ENCODE measurements around the gene PRR5L.
"Not testable (repeated sequence)": the region's sequence is repeated elsewhere in the genome, so short reads cannot be mapped to it uniquely, and the experiment has no call there.

The PRR5L gene

DNA sequence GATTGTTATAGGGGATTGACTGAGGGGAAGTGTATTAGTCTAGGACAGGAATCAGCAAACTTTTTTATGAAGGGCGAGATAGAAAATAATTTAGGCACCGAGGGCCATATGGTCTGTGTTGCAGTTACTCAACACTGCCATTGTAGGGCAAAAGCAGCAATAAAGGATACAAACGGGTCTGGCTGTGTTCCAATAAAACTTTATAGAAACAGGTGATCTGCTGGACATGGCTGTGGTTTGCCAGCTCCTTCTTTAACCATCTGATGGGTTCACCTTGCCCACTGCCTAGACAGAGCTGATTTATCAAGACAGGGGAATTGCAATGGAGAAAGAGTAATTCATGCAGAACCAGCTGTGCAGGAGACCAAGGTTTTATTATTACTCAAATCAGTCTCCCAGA lies 20.0 kb downstream of the PRR5L start:
- H3K4me3 ChIP-seq, result no peak overlapping the region
- H3K27ac ChIP-seq, result no peak overlapping the region

DNA sequence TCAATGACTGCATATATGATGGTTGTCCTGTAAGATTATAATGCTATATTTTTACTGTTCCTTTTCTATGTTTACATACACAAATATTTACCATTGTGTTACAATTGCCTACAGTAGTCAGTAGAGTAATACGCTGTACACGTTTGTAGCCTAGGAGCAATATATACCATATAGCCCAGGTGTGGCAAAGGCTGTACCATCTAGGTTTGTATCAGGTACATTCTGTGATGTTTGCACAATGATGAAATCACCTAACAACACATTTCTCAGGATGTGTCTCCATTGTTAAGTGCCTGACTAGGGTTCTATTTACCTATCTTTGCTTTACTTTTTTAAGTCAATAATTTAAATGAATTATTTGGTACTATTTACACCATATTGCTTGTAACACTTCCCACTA lies 21.9 kb downstream of the PRR5L start:
- Histone ChIP-seq H3K4me3 (no peak overlapping the region), H3K27ac (no peak overlapping the region)

DNA sequence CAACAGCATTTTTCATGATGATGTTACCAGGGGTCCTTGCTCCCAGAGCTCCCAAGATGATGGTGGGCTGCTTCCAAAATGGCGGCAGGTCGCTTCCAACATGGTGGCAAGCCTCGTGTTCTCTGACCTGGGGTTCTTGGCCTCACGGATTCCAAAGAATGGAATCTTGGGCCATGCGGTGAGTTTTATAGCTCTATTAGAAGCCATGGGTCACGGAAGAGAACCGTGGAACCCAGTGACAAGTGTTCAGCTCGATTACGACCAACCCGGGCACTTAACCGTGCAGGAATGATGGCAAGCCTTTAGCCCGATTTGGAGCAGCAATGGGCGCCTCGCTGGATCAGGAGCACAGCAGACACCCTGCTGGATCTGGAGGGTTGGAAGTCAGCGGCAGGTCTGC lies 28.9 kb downstream of the PRR5L start:
- not testable (repeated sequence) for H3K27ac ChIP-seq, H3K4me3 ChIP-seq

DNA sequence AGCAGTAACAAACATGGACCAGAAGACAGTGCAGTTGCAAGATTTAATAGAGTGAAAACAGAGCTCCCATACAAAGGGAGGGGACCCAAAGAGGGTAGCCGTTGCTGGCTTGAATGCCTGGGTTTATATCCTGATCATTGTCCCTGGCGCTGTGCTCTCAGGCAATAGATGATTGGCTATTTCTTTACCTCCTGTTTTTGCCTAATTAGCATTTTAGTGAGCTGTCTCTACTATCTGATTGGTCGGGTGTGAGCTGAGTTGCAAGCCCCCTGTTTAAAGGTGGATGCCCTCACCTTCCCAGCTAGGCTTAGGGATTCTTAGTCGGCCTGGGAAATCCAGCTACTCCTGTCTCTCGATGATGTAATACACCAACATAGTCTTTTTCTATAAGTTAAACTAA lies 29.3 kb downstream of the PRR5L start:
- H3K27ac ChIP-seq, H3K4me3 ChIP-seq: not testable (repeated sequence)

GRCh38 chr11:36326524-36327419 lies 30.7 kb downstream of the PRR5L start:
- Histone ChIP-seq H3K4me3 (no peak overlapping the region), H3K27ac (no peak overlapping the region)

DNA sequence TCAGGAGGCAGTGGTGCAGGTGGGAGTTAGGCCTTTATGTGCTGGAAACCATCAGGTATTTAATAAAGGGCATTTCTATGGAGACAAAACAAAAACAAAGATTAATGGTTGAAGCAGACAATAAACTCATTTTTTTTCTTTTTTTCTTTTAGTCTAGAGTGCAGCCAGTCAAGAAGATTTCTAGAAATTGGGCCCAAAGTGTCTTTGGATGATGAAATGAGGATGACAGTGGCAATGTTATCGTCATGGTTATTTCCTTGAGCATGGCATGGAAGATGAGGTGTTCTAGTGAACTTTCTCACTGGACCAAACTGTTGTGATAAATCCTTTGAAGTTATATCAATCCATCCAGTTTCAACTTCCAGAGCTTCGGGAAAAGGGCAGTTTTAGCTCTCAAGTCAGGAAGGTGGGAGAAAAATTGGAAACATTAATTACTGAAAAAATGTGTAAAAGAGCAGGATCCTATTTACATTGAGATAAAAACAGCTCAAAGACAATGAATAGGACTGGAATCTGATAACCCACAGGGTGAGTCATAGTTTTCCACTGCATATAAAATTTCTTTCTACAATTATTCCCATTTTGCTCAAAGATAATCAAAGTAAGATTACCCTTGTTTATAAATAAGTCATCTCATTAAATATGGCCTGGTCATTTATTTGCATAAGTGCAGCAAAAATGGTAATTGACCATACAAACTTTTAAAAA lies 33.0 kb downstream of the PRR5L start:
- H3K4me3 ChIP-seq, result no peak overlapping the region
- no peak overlapping the region for H3K27ac ChIP-seq

DNA sequence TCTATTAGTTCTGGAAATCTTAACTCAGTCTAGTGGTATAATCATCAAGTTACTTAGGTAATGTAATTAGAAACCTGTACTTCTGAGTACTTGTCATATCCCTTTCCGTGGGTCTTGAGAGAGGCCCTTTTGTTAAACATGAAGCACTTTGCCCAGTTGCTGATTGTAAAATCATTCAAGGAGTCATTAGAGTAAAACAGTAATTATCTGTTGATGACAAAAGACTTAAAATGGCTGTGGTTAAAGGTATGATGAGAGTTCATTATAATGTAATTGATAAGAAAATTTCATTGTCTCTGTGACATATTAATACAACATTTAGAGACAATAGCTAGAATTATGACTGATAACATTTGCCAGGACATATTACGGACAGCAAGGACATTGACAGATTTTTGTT lies 34.3 kb downstream of the PRR5L start:
- Histone ChIP-seq H3K4me3 (no peak overlapping the region), H3K27ac (no peak overlapping the region)

DNA sequence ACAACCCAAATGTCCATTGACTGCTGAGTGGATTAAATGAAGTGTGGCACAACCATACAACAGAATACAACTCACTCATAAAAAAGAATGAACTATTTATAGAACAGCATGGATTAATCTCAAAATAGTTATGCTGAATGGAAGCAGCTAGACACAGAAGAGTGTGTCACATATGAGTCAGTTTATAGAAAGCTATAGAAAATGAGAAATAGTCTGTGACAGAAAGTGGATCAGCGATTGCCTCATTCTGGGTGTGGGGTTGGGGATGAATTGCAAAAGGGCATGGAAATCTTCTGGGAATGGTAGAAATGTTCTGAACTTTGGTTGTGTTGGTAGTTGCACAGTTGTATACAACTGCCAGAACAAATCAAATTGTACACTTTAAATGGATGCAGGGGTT lies 37.4 kb downstream of the PRR5L start:
- no peak overlapping the region for H3K27ac ChIP-seq
- no peak overlapping the region for H3K4me3 ChIP-seq

DNA sequence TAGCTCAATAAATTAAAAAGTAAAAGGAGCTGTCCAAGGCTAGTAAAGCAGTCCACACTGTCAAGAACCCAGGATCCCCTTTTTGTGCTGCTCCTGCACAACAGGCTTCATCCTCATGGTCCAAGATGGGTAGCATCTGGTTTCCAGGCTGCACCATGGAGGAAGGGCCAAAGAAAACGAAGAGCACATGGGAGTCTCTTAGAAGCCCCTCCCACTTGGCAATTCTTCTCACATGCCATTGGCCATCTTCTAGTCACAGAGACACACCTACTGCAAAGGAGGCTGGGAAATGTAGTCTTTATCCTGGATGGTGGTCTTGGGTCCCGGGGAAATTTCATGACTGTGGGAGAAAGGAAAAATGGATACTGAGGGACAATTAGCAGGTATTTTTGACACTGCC lies 37.8 kb downstream of the PRR5L start:
- no peak overlapping the region for H3K4me3 ChIP-seq

GRCh38 chr11:36339888-36340287 lies 43.8 kb downstream of the PRR5L start:
- no peak overlapping the region for H3K27ac ChIP-seq
- H3K4me3 ChIP-seq, result no peak overlapping the region

More for the DNA sequence above, 37.8 kb downstream of the PRR5L start:
- H3K27ac ChIP-seq, result no peak overlapping the region

- Histone ChIP-seq H3K4me3 (no peak overlapping the region), H3K27ac (no peak overlapping the region)
These were observed 44.8 kb downstream of the PRR5L start for GRCh38 chr11:36340897-36341296.

DNA sequence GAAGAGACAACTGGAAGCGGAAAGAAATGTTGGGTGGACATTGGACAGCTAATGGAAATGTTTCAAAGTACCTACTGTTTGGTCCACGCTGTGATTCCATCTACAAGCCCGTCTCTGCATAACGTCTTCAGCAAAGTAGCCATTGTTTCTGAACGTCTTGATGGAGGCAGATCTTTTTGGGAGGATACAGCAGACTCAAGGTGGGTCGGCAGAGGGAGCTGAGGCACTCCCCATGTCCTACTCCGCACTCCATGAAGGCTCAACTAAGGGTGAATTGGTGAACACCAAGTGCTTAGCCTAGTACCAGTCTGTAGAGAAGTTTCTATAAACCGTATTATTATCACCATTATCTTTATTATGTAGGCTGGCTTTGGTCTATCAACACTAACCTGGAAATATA lies 45.8 kb downstream of the PRR5L start:
- Histone ChIP-seq H3K27ac (no peak overlapping the region), H3K4me3 (no peak overlapping the region)

- H3K27ac ChIP-seq, result no peak overlapping the region
- no peak overlapping the region for H3K4me3 ChIP-seq
These were observed 46.2 kb downstream of the PRR5L start for GRCh38 chr11:36342327-36342726.

DNA sequence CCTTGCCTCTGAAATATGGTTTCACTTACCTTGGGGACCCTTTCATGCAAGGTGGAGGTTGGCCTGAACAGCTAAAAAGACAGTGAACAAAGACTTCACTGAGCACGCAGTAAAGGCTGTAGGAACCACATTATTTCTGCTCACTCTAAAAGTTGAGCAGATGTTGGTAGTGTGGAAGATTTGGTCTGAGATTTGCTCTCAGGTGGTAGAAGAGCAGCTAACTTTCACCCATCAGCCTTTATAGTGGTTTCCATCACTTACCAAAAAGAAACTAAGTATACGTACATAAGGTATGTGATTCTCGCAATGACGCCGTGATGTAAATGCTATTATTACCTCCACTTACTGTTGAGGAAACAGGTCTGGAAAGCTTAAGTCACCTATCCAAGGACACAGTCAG lies 47.3 kb downstream of the PRR5L start:
- no peak overlapping the region for H3K27ac ChIP-seq
- no peak overlapping the region for H3K4me3 ChIP-seq

GRCh38 chr11:36345084-36345511 lies 49.0 kb downstream of the PRR5L start:
- Histone ChIP-seq H3K27ac (no peak overlapping the region), H3K4me3 (no peak overlapping the region)

- Histone ChIP-seq H3K4me3 (no peak overlapping the region), H3K27ac (no peak overlapping the region)
These were observed 49.5 kb downstream of the PRR5L start for GRCh38 chr11:36345535-36346141.

DNA sequence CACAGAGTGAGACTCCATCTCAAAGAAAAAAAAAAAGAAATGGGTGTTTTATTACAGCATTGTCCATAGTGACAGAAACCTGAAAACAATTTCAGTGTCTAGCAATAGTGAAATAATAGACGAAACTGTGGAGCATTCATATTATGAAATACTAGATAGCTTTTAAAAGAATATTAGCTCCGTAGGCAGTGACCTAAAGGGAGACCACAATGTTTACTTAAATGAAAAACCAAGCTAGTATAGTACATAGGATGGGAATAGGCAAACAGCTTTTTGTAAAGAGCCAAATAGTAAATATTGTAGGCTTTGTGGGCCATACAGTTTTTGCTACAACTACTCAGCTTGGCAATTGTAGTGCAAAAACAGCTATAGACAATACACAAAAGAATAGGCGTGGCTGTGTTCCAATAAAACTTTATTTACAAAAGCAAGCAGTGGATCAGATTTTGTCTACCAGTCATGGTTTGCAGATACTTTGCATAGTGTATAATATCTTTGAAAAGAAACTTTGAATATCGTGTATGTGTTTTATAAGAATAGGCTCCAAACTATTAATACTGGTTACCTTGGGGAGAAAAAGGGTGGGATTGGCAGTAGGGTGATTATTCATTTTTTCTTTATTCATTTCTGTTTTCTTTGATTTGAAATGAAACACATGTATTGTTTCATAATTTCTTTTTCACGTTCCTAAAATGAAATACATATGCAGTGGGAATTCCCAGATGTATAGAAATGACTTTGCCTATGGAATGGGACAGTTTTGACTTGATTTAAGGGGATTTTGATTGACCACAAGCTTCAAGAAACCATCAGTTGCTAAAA lies 50.7 kb downstream of the PRR5L start:
- H3K4me3 ChIP-seq, result no peak overlapping the region
- no peak overlapping the region for H3K27ac ChIP-seq

DNA sequence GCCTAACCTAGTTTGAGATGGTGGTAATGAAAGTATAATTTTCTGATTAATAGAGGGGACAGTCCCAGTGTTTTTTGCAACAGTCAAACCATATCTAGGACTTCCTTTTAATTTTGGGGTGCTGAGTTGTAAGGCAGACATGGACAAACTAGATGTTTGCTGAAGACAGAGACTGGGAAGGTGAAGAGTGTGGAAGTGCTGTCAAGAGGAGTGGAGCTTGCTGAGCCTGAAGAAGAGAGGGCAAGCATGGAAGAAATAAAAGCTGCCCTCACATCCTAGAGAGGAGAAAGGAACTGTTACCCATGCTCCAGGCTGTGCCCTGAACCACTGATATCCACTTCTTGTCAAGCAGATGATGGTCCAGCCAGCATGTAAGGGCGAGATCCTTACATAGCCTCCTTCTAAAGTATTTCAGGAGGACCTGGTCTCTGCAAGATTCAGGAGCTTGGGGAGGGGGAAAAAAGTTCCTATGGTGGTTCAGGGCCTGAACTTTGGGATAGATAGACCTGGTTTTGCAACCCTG lies 51.4 kb downstream of the PRR5L start:
- Histone ChIP-seq H3K27ac (no peak overlapping the region), H3K4me3 (no peak overlapping the region)

DNA sequence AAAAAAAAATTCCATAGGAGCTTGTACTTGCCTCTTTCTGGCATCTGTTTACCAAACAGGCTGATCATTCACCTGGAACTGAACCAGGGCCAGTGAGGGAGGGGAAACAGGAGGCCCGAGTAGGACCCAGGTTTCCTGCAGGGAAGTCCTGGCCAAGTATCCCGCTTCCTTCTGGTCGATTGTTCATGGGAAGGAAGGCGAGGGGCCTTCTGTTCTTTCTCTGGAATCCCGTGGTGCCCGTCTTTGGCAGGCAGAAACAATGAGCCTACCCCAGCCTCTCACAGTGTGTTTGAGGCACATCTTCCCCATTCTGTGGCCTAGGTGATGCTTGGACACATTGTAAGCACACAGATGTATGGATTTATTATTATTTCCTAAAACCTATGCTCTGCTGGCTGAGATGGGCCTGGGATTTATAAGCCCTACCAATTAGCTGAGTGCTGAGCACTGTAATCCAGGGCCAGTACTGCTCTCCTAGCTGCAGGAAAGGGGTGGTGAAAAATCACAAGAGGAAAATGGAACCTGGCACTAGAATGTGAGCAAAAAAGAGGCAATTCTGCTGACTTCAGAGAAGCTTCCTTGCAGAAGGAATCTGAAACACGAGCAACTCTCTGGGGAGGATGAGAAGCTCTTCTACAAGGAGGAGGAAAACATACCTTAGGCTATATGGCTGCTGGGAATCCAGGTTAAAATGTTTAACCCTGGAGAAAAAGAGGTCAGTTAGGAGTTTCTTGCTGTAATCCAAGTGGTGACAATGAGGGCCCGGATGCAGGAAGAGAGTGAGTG lies 53.5 kb downstream of the PRR5L start:
- H3K27ac ChIP-seq, result peak overlapping the region in 1 of 21 experiments; percentile 45

More for the DNA sequence above, 53.5 kb downstream of the PRR5L start:
- no peak overlapping the region for H3K4me3 ChIP-seq
